Measurements from ENCODE around the gene BTNL9. TPM values are rescaled to one million over a fixed set of nuclear protein-coding genes. Genes with fewer than 3 reads are reported as not detected.

The BTNL9 gene
- total RNA-seq, 1 experiment from 2014 or later, result 11.5 TPM

DNA sequence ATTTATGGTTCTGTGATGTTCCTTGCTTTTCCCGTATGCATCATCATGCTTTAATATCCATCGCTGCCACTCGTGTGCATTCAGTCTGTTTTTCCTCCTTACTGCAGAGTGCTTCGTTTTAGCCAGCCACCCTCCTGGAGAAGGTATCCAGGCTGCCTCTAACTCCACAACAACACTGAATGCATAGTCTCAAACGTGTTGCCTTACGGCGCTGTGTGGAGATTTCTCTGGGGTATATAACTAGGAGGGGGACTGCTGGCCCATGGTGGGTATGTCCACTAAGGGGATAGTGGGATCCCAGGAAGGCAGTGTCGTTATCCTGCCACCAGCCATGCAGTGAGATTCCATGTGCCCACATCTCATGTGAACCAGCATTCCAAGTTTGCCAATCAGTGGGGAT, 16.4 kb downstream of the BTNL9 start:
- Histone ChIP-seq H3K27me3 (ENCODE audit: low read length) (peaks cover 21% of the 10 kb centered on the region), H3F3A (ENCODE audit: low read length, unreplicated experiment) (no peaks in the 10 kb centered on the region), H3K79me2 (ENCODE audit: low read length) (no peaks in the 10 kb centered on the region), H2AFZ (ENCODE audit: low read length) (no peak overlapping the region), H3K4me1 (ENCODE audit: insufficient read depth, low read length) (0 out of 2 replicates have a peak, but pooled peaks cover 3% of the 10 kb centered on the region), H3K4me2 (ENCODE audit: low read length) (no peak overlapping the region), H3K9me2 (replicated peaks; ENCODE audit: low read length) (no peaks in the 10 kb centered on the region), H3K27ac (ENCODE audit: low read length) (no peak overlapping the region), H4K20me1 (ENCODE audit: low read length) (no peaks in the 10 kb centered on the region), H3K4me3 (ENCODE audit: low read length) (no peak overlapping the region), H3K9ac (ENCODE audit: low read length) (no peak overlapping the region), H3K36me3 (ENCODE audit: low read depth, low read length) (no peaks in the 10 kb centered on the region), H3K9me3 (ENCODE audit: low read length) (no peaks in the 10 kb centered on the region)
- POLR2A ChIA-PET (ENCODE audit: unreplicated experiment), result no interaction called here
- intact Hi-C loops (cut with micrococcal nuclease), result no loop called here
- TF ChIP-seq EZH2 (IDR thresholded peaks at IDR 0.05; ENCODE audit: low read length, unreplicated experiment) (no peak), EZH2phosphoT487 (IDR thresholded peaks at IDR 0.05; ENCODE audit: borderline replicate concordance, low read length) (no peak)
- TF ChIP-seq, protein P1, sequence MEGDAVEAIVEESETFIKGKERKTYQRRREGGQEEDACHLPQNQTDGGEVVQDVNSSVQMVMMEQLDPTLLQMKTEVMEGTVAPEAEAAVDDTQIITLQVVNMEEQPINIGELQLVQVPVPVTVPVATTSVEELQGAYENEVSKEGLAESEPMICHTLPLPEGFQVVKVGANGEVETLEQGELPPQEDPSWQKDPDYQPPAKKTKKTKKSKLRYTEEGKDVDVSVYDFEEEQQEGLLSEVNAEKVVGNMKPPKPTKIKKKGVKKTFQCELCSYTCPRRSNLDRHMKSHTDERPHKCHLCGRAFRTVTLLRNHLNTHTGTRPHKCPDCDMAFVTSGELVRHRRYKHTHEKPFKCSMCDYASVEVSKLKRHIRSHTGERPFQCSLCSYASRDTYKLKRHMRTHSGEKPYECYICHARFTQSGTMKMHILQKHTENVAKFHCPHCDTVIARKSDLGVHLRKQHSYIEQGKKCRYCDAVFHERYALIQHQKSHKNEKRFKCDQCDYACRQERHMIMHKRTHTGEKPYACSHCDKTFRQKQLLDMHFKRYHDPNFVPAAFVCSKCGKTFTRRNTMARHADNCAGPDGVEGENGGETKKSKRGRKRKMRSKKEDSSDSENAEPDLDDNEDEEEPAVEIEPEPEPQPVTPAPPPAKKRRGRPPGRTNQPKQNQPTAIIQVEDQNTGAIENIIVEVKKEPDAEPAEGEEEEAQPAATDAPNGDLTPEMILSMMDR (conservative IDR thresholded peaks at IDR 0.05; ENCODE audit: low read depth, low read length), result no peak
- CTCF ChIA-PET, result no interaction called here
- ATAC-seq, result no peak
- no peak for DNase-seq
- no TSS peak for BruUV-seq (replicated peaks)

DNA sequence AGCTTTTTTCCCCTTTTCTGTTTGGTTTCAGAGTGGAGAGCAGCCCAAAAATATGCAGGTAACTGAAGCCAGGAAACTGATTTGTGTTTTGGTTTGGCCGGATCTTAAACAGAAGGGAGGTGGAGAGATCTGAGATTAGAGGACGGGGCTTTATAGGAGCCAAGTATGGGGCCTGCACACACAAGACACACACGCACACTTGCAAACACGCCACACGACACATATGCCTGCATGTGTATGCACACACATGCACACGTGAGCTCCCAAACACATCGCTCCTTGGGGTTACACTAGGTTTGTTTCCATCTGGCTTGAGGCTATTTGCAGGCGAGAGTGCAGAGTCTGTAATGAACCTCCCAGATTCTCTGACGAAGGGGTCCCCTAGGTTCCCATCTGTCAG, 18.3 kb downstream of the BTNL9 start:
- no peak overlapping the region for H3K27ac ChIP-seq (ENCODE audit: low read length)
- H2AFZ ChIP-seq (ENCODE audit: low read length), result no peak overlapping the region
- H3K4me2 ChIP-seq (ENCODE audit: low read length), result no peak overlapping the region
- no peaks in the 10 kb centered on the region for H3K4me1 ChIP-seq (ENCODE audit: insufficient read depth, low read length)
- TF ChIP-seq EZH2phosphoT487 (IDR thresholded peaks at IDR 0.05; ENCODE audit: borderline replicate concordance, low read length) (no peak), EZH2 (IDR thresholded peaks at IDR 0.05; ENCODE audit: low read length, unreplicated experiment) (no peak)
- TF ChIP-seq, protein P1 (conservative IDR thresholded peaks at IDR 0.05; ENCODE audit: low read depth, low read length), result no peak
- ATAC-seq (no peak), DNase-seq (no peak)
- no peak overlapping the region for H3K4me3 ChIP-seq (ENCODE audit: low read length)
- ChIA-PET CTCF (no interaction called here), POLR2A (ENCODE audit: unreplicated experiment) (no interaction called here)
- no peaks in the 10 kb centered on the region for H3K9me2 ChIP-seq (replicated peaks; ENCODE audit: low read length)
- H3K9me3 ChIP-seq (ENCODE audit: low read length), result no peaks in the 10 kb centered on the region
- peaks cover 11% of the 10 kb centered on the region for H3K27me3 ChIP-seq (ENCODE audit: low read length)
- H3F3A ChIP-seq (ENCODE audit: low read length, unreplicated experiment), result no peaks in the 10 kb centered on the region
- no peaks in the 10 kb centered on the region for H3K36me3 ChIP-seq (ENCODE audit: low read depth, low read length)
- intact Hi-C loops (cut with micrococcal nuclease), result no loop called here
- no peaks in the 10 kb centered on the region for H3K79me2 ChIP-seq (ENCODE audit: low read length)
- BruUV-seq (replicated peaks), result no TSS peak
- no peak overlapping the region for H3K9ac ChIP-seq (ENCODE audit: low read length)
- no peaks in the 10 kb centered on the region for H4K20me1 ChIP-seq (ENCODE audit: low read length)

DNA sequence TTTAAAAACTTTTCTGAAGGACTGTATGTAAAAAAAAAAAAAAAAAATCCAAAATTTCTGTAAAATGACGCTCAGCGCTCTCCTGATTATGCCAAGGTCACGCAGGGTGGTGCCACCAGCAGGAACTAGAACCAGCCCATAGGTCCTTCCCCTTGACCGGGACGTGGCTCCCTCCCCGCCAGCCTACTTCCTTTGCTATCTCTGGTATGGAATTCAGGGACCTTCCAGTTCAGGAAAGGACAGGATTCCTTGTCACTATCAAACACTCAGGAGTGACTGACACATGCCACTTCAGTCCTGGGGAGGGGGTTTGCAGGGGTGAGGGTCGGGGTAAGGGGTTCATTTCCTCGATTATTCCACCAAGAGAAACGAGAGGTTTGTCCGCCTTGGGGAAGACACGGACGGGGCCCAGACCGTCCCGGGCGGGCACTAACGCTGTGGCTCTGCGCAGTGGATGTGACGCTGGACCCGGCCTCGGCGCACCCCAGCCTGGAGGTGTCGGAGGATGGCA, 18.8 kb downstream of the BTNL9 start:
- Histone ChIP-seq H3K36me3 (ENCODE audit: low read depth, low read length) (no peaks in the 10 kb centered on the region), H3F3A (ENCODE audit: low read length, unreplicated experiment) (no peaks in the 10 kb centered on the region), H2AFZ (ENCODE audit: low read length) (no peak overlapping the region), H3K27me3 (ENCODE audit: low read length) (peaks cover 6% of the 10 kb centered on the region), H3K9me2 (replicated peaks; ENCODE audit: low read length) (no peaks in the 10 kb centered on the region), H3K4me2 (ENCODE audit: low read length) (no peak overlapping the region), H3K9ac (ENCODE audit: low read length) (no peak overlapping the region), H3K9me3 (ENCODE audit: low read length) (no peaks in the 10 kb centered on the region), H4K20me1 (ENCODE audit: low read length) (no peaks in the 10 kb centered on the region), H3K4me1 (ENCODE audit: insufficient read depth, low read length) (no peaks in the 10 kb centered on the region), H3K4me3 (ENCODE audit: low read length) (no peak overlapping the region), H3K27ac (ENCODE audit: low read length) (no peak overlapping the region), H3K79me2 (ENCODE audit: low read length) (no peaks in the 10 kb centered on the region)
- ChIA-PET CTCF (no interaction called here), POLR2A (ENCODE audit: unreplicated experiment) (no interaction called here)
- TF ChIP-seq EZH2 (IDR thresholded peaks at IDR 0.05; ENCODE audit: low read length, unreplicated experiment), result no peak
- TF ChIP-seq, protein P1 (conservative IDR thresholded peaks at IDR 0.05; ENCODE audit: low read depth, low read length), result no peak
- no peak for TF ChIP-seq EZH2phosphoT487 (IDR thresholded peaks at IDR 0.05; ENCODE audit: borderline replicate concordance, low read length)
- DNase-seq (no peak), ATAC-seq (no peak)
- BruUV-seq (replicated peaks), result no TSS peak
- intact Hi-C loops (cut with micrococcal nuclease), result no loop called here

Data from PC-3 (cell line).